Globus pallidus (tissue), 1 donor: ENCODE measurements around the gene ATE1.
"Not testable (repeated sequence)": the region's sequence is repeated elsewhere in the genome, so short reads cannot be mapped to it uniquely, and the experiment has no call there.

ENCODE experiments used
- DNase-seq: peaks from one replicate; pipeline ENCODE4 v3.0.0-alpha.2; 2015; ENCODE audit warnings: low spot score

ATE1 gene

DNA sequence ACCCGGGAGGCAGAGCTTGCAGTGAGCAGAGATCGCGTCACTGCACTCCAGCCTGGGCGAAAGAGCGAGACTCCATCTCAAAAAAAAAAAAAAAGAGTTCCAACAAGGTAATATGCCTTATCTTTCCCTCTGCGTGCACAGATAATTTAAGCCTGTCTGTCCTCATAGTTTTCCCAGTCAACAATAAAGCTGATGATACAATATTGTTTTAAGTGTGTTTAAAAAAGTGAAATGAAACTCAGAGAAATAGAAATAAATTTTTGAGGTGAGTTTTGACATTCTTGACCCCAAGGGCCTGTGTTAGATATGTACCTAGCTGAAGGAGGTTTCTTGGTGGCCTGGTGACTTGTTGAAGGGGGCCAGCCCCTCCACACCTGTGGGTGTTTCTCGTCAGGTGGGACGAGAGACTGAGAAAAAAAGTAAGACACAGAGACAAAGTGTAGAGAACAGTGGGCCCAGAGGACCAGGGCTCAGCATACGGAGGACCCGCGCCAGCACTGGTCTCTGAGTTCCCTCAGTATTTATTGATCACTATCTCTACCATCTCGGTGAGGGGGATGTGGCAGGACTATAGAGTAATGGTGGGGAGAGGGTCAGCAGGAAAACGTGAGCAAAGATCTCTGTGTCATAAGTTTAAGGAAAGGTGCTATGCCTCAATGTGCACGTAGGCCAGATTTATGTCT is 1.9 kb upstream of the ATE1 start:
- not testable (repeated sequence) for DNase-seq

DNA sequence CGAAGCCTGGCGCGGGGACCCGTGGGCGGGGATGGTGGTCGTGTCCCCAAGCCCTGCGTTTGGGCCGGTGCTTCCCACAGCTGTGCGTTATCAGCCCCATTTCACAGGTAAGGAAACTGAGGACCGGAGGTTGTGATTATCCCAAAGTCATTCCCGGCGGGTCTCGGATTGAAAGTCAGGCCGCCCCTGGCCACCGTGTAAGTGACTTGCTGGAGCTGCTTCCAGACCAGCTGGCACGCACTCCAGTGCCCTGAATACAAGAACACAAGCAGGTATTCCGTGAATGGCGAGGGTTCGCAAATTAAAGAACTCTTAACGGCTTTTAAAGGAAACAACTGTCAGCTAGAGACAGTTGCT is 675 bp upstream of the ATE1 start:
- DNase-seq = peak; percentile 51

DNA sequence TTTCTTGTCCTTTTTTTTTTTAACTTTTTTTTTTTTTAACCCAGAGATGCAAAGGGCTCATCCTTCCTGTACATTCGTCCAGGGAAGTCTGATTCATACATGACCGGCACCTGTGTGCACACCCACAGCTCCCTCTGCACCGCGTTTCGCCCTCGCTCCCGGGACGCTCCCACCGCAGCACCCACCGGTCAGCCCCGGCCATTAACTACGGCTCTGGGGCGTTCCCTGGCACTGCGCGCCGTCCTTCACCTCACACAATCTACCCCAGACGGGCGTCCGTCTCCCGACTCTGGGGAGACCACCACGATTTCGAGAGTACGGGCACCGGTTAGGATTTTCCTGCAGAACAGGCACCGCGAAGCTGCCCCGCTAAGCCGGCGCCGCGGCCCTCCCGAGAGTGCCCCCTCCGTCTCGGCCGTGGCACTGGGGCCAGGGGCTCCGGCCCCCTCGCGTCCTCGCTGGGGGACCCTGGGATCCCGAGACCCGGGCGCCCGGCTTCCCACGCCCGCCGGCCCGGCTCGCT is 452 bp downstream of the ATE1 start:
- peak; percentile 54 for DNase-seq

DNA sequence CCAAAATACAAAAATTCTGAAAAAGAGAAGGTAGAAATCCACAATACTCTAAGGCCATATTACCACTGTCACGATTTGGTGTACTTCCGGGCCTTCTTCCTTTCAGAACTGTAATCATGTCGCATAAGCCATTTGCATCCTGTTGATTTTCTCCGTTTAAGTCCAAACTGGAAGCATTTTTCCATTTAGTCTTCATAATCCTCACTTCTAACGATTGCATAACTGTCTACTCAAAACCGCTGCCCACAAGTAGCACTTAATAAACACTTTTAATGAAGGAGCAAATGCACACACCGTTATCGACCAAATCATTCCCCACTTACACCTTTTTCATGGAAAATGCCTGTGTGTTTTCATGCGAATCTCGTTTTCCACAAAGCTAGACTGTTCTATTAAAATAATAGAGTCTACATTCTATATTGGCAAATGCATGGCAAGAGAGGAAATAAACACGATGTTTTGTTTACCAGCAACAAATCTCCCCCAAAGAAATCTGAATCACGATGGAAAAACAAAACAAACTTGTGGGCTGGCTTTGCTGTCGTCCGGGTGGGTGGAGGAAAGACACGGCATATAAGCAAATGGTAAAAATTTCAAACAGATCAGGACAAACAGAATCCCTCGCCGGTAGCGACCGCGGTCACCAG is 1.0 kb downstream of the ATE1 start:
- DNase-seq = peak; percentile 46

DNA sequence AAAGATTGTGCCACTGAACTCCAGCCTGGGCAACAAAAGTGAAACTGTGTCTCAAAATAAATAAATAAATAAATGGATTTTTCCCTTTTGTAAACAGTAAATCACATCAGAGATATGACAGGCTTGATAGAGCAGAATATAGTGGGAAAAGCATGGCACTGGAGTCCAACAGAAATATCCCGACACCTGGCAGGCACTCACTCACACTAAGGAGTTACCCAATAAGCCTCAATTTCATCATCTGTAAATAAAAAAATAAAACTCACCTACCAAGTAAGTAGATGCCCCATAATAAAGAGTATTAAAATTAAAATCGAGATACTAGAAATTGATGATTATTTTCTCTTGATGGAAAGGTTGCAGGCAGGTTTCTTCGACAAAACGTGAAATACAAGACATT is 1.7 kb downstream of the ATE1 start:
- DNase-seq = no peak

DNA sequence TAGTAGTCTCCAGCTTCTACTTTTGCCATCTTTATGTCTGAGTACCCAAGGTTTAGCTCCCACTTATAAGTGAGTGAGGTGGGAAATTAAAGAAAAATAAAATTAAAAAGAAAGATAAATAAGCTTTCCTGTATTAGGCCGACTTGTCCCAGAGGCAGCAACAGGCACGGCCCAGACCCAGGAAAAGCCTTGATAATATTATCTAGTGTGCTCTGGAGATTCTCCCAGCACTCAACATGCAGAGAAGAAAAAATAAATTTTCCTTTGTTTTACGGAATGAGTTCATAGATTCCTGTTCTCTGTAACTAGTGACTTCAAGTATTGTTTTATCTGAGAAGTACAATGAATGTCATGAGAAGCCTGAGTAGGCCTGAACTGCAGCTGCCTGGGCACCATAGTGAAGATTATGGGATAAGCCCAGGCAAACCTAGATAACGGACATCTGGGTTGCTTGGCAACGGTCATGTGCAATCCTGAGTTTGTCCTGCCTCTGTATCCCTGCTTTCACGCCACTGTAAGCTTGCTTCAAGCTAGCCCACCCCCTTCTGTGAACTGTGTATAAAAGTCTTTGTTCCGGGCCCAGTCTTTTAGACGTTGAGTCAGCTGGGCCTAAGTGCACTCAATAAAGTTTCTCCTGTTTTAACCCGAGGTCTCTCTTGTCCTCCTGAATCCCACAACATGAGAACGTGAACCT is 6.4 kb downstream of the ATE1 start:
- peak; percentile 53 for DNase-seq

DNA sequence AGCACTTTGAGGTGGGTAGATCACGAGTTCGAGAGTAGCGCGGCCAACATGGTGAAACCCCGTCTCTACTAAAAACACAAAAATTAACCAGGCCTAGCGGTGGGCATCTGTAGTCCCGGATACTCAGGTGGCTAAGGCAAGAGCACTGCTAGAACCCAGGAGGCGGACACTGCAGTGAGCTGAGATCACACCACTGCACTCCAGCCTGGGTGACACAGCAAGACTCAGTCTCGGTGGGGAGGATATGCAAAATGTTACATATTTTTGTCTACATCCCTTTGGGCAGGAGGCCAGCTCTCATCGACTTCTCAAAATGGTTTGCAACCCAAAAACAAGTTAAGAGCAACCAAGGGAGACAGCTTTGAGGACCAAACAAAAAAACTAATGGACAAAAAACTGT is 8.2 kb downstream of the ATE1 start:
- no peak for DNase-seq

DNA sequence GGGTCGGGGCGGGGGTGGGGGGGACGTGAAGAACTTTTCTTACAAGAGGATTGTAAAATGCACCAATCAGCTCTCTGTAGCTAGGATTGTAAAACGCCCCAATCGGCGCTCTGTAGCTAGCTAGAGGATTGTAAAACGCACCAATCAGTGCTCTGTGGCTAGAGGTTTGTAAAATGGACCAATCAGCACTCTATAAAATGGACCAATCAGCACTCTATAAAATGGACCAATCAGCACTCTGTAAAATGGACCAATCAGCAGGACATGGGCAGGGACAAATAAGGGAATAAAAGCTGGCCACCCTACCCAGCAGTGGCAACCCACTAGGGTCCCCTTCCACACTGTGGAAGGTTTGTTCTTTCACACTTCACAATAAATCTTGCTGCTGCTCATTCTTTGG is 9.0 kb downstream of the ATE1 start:
- DNase-seq = not testable (repeated sequence)

DNA sequence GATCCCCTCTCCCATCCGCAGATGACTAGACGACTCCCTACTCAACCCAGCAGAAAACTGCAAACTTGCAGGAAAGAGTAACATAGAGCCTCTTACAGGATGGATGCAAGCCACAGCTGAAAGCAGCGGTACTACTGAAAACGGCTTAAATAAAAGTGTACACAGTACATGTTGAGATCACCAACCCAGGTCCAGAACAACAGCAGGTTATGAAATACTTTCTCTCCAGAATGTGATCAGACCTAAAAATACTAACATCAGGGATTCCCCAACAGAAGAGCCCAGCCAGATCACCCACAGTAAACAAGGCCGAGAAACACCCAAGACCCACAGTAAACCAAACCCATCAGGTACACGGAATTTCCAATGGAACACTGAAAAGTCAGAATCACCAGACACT is 13.2 kb downstream of the ATE1 start:
- DNase-seq = no peak

DNA sequence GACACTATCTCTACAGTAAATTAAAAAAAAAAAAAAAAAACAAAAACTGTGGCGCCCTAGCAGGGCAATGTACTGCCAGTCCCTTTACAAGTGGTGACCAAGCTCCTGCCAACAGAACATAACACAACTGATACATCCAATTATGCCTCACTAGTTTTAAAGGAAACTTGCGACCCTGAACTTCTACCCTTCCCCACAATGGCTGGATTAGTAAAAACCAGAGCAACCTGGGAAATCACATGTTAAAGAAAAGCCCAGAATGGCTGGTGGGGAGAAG is 16.5 kb downstream of the ATE1 start:
- DNase-seq = no peak

DNA sequence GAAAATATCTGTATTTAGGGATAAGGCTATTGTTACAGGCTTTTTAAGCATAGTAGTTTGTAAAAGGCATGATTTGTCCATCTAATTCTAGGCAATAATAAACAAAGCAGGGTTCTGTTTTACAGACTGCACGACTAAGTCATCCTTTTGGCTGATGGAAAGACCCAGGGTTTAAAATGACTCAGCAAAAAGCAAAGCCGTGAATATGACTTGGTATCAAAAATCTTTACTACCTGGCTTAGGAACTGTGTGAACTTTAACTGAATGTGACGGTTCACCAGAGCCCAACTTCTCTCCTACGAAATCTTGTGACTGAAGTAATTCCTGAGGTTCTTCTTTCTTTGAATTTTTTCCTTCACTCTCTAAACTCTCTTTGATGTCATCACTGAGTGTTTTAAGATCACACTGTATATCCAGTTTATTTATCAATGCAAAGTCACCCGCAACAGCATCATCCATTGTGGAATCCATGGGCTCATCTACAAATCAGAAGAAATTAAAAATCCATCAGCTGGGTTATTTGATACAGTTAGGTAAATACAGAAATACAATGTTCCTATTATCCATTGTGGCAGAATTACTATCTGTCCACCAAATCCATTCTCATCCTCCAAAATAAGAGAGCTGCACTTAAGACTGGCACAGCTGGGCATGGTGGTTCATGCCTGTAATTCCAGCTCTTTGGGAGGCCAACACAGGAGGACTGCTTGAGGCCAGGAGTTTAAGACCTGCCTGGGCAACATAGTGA is 17.0 kb downstream of the ATE1 start:
- peak; percentile 88 for DNase-seq

DNA sequence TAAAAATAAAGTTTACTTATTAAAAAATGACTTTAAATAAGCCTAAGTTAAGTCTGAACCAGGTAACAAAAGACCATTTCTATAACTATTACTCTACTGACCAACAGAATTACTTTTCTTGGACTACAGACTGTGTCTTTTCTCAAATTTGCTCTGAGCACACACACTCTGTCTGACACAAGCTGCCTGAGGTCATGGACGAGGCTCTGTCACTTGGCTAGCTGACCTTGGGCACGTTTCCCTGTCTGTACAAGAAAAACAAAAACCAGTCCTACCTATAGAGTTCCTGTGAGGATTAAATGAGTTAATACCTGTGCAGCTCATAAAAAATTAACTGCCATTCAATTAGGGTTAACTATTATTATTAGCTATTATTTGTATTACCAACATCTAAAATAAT is 22.9 kb downstream of the ATE1 start:
- no peak for DNase-seq

DNA sequence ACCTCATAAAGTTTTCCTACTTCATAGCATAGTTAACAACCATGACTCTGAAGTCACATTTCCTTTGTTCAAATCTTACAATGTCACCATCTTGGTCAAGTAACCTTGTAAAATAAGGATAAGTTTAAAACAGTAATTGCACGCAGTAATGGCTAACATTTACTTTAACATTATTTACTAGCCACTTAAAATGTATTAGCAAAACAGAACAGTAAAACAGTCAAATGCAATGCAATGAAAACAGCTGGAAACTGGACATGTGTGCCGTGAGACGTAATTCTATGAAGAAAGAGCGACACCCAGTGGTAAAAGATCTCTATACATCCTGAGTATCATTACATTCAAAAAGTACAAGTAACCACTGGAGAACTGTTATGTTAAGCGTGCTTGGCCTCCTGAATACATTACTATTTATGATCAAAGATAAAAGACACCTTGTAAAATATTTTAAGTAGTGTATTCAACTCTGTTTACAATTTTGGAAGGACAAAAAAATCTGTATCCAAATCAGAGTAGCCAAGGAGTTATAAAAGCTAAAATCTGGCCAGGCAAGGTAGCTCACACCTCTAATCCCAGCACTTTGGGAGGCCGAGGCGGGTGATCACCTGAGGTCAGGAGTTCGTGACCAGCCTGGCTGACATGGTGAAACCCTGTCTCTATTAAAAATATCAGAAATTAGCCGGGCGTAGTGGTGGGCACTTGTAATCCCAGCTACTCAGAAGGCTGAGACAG is 27.2 kb downstream of the ATE1 start:
- peak; percentile 83 for DNase-seq

DNA sequence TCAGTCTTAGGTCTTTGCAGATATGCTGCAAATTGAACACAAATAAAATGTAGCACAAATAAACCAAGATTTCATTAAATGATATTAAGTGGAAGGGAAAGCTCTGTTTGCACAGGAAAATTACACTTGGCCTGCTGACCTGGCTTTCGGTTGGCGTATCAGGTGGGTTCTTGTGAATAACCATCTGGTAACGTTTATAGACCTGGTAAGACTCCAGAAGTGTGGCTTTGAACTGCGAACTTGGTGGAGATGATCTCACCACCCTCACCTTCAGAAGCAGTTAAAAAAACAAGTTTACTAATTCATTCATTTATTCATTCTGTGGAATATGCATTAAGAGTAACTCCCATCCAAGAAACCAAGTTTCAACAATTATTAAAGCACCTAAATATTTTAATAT is 28.1 kb downstream of the ATE1 start:
- DNase-seq = no peak

DNA sequence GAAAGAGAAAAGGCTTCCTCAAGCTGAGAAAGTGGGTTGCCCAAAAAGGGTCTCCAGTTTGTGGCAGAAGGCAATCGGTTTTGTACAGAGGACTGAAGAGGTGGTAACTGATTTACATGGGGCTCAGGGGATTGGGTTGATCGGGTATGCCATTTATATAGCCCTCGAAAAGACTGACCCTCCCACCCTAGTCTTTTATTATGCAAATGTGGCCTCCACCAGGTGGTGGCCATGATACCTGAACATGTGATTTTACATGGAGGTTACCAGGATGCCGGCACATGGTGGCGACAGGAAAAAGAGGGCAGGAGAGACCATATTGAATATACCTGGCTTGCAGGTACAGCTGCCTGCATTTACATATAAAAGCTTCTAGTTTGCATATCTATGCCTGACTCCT is 36.7 kb downstream of the ATE1 start:
- DNase-seq = no peak

DNA sequence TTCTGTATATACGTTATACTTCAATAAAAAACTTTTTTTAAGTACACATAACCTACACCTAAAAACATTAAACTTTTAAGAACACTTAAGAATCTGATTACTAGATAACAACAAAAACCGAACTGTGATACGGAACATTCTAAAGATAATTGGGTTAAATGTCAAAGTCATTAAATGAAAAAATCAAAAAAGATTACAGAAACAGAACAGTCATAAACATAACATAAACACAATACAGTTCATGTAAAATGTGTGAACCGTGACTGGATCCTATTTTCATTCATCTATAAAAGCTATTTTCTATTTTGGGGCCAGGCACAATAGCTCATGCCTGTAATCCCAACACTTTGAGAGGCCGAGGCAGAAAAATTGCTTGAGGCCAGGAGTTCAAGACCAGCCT is 38.6 kb downstream of the ATE1 start:
- no peak for DNase-seq

DNA sequence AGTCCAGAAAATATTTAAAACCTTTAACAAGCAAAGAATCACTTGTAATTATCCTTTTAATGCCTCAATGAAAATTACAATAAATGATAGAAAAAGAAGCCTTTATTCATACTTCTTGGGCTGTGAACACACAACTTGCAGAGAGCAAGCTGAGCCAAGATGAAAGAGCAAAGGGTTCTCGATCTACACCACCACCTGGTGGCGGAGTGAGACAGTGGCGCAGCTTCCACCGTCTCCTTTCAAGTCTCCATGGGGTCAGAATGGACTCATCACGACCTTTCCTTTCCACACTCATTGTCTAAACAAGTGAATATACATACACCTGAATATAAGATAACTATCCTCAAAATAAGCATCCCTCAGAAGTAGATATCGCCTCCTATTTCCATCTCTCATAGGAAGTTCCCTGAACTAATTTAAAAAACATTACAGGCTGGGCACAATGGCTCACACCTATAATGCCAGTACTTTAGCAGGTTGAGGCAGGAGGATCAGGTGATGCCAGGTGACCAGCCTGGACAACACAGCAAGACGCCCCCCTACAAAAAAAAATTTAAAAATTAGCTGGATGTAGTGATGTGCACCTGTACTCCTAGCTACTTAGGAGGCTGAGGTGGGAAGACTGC is 40.7 kb downstream of the ATE1 start:
- DNase-seq = peak; percentile 74

DNA sequence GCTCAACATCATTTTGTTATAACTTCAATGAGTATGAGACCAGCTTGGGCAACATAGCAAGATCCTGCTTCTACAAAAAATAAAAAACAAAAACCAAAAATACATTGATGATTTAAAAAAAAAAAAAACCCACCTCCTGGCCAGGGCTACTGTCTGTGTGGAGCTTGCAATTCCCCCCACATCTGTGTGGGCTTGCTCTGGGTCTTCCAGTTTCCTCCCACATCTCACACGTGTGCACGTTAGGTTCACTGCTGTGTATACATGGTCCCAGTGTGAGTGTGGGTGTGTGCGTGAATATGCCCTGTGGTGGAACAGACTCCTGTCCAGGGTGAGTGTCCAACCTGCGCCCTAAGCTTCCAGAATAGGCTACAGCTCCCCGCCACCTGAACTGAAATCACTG is 41.6 kb downstream of the ATE1 start:
- DNase-seq = no peak

DNA sequence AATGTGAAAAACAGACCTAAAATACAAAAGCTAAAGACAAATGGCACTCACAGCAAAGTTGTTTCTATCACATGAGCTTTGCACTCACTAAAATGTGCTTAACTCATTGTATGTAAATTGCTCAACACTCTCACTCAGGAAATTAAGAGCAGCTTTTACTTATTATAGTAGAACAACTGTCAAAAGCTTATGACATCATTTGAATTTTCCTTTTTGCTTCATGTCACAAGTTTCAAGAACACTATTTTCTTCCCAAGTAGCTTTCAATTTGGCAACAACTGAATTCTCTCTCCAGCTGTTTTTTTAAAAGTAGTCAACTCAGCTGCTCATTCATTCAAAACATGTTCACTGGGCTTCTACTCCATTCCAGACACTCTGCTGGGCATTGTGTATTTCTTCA is 46.9 kb downstream of the ATE1 start:
- DNase-seq = no peak

DNA sequence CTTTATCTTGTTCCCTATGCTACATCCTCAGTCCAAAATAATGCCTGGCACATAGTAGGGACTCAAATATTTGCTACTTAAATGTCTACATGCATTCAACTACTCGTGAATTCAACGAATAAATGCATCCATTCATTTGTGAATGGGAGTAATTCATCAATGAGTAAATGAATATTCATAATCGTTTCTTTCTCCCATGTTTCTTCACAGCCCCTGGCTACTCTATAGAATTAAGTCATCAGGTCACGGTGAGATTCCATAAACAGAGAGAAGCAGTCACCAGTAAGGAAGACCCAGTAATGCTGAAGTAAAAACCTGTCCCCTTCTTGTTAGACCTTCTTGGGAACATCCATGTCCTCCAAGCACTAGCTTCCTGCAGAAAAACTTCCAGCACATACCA is 48.4 kb downstream of the ATE1 start:
- DNase-seq = no peak

DNA sequence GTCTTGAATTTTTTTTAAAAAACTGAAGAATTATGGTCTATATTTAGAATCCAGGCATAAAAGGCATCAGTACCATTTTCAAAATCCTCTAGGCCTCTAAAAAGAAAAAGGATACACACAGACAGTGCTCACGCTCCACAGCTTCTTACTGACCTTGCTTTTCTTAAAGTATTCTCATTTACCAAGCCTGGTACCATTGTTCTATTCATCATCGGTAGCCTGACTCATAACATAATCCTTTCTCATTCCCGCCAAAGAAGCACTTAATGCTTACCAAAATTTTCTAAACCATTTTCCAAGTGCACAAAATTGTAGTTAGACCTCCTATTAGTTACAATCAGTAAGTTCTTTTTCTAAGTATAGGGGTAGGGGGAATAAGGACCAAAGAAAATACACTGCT is 54.6 kb downstream of the ATE1 start:
- DNase-seq = no peak

DNA sequence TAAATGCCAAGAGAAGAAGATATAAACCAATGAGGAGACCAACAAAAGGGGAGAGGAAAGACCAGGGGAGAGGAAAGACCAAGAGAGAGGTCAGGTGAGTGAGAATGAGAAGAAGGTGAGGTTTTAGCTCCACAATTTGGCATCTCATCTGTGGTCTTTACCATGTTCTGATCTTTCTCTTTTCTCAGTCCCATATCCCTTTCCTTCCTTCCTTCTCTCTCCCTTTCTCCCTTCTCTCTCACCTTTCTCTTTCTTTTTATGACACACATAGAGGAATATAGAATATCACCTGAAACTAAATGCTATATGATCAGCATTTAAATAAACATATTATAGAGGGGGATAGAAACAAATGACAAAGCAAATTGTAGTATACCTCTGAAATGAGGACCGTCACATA is 57.4 kb downstream of the ATE1 start:
- DNase-seq = no peak
